HG03520 (cell line): Measurements from ENCODE around the gene ACLY.
"Not testable (repeated sequence)": the region's sequence is repeated elsewhere in the genome, so short reads cannot be mapped to it uniquely, and the experiment has no call there.

Experiments used
- ATAC-seq: cut with Tn5 transposase; IDR thresholded peaks from one replicate; pipeline ENCODE4 v1.9.1; 2021; ENCODE audit warnings: mild to moderate bottlenecking, moderate library complexity; ENCODE audit not compliant: unreplicated experiment

ACLY gene

DNA sequence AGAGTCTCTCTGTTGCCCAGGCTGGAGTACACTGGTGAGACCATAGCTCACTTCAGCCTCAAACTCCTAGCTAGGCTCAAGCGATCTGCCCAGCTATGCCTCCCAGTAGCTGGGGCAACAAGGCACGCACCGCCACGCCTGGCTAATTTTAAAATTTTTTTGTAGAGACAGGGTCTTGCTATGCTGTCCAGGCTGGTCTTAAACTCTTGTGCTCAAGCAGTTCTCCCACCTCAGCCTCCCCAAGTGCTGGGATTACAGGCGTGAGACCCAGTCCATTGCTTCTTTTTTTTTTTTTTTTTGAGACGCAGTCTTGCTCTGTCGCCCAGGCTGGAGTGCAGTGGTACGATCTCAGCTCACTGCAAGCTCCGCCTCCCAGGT is 44.5 kb downstream of the ACLY start:
- ATAC-seq, result not testable (repeated sequence)

DNA sequence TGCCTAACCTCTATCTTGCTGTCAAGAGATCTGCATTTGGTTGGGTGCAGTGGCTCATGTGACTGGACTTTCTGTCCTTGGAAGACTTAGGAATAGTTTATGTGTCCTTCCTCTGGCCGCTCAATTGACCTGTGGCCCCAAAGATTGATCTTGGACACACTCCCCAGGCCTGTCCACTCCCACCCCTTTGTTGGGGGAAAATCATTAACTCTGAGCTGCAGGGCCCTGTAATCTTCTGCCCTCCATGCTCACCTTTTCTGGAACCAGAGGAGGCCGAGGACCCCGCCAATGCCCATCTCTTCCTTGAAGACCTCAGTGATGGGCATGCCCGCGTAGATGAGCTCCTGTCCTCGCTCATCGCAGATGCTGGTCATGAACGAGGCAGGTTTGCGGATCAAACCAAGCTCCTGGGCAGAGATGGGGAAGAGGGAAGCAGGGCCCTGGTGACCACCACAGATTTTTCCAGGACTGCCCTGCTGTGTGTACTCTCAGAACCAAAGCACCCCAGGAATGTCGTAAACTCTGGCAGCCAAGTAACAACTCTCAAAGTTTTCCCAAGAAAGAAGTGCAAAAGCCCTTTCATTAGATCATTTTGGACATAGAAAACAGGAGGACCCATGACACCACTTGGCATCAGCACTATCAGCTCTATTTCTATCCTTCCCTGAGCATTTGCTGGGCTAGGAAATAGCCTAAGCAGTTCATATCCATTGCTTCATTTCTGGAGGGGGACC is 45.0 kb downstream of the ACLY start:
- ATAC-seq, result no peak

DNA sequence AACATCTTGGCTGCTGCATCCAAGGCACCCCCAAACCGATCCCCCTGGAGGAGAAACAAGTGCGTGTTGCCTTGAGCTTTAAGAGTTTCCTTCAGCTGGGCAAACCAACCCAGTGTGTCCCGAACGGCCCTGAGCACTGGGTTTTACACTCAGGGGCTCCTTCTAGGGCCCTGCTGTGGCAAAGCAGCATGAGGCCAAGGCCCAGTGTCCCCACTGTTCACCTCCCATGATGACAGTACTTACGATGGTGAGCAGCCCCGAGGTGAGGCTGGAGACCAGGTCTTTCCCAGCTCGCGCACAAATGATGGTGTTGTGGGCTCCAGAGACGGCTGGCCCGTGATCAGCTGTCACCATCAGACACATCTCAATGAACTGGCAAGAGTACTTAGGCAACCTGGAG is 47.0 kb downstream of the ACLY start:
- no peak for ATAC-seq

DNA sequence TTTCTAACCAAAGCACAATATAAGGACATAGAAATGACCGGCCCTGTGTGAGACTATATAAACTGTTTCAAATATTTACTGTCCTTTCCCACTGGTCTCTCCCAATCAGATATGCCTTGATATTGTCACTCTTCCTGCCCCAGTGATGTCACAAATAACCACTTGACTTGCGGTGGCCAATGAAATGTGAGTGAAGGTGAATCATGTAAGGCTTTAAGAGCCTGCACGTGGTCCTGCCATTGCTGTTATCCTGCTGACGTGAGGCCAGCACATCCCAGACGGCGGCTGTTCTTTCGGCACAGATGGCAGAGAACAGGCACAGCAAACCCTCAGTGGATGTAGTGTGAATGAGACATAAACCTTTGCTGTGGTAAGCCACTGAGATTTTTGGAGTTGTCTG is 48.1 kb downstream of the ACLY start:
- no peak for ATAC-seq

DNA sequence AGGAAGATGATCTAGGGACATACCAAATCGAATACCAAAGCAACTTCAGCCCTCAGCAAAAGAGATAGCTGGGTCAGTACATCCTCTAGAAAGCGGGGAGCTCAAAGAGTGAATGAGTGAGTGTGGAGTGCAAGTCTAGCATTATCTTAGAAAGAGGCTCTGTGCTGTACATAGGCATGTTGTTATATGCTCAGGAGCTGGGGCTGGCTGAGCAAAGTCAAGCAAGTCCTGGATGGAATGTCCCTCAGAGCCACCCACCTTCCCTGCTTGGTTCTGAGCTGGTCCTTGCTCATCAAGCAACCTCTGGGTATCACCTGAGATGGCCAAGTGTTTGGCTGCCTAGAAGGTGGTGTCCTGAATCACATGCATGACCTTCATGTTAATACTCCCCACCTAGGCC is 48.7 kb downstream of the ACLY start:
- ATAC-seq, result no peak

DNA sequence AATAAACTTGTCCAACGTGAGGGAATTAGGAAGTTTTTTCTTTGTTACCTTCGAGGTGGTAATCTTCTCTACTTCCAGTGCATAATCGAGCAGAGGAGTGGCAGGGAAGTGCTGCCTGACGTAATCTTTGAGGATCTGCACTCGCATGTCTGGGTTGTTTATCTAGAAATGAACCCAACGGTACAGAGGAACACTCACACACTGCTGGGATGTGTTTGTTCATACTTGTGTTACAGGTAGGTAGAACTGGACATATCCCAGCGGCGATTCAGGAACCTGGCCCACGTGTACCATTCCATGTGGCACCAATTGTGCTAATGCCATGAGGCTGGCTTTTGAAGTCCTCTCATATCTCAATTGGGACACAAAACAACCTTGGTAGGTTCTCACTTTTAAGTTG is 49.3 kb downstream of the ACLY start:
- ATAC-seq, result no peak

DNA sequence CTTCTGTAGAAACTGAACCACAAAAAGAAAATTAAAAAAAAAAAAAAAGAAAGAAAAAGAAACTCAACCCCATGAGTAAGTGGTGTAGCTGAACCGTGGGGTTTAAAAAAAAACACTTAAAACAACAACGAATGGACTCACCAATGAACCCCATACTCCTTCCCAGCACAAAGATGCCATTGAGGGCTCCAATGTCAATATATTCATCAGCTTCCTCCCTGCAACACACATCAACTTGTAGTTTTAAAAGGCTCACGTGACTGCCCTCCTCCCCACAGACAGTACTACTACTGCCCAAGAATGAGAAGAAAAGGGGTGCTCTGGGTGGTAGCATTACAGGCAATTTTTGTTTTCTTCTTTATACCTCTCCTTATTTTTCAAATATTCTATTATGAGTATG is 50.2 kb downstream of the ACLY start:
- no peak for ATAC-seq

DNA sequence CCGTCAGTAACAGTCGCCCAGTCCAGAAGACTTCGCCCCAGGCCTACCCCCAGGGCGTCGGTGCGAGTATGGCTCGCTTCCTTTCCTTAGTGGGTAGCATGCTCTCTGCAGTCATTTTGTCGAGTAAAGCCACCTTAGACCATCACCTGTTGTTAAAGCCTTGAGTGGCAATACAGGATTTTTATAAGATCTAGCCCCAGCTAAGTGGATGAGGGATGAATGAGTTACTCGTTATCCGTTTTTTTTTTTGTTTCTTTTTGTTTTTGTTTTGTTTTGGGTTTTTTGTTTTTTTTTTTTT is 53.2 kb downstream of the ACLY start:
- ATAC-seq, result no peak

DNA sequence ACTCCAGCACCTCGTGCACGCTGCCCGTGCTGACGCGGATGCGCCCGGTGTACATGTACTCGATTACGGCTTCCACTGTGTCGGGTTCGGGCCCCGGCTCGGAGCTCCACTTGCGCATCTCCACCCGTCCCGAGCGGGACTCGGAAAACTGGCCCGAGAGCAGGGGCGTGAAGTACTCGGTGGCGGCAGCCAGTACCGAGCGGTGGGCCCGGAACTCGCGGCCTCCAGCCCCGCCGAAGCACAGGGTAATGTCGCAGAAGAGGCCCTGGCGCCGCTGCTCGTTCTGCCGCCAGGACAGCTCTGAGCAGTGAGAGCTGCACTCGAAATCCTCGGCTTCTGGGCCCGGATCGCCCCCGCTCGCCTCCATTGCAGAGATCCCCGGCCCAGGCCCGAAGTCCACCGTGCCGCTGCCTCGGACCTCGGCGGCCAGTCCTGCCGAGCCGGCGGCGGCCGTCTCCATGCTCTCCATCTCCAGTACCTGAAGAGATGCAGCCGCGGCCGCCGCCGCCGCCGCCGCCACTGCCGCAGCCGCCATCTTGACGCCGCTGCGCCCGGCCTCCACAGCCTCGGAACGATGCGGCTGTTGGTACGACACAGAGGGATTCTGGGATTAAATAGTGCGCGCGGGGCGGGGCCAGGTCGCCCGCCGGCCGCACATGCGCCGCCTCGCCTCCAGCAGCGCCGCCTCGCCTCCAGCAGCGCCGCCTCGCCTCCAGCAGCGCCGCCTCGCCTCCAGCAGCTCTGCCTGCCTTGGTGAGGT is 53.7 kb downstream of the ACLY start, which contains the start of gene KLHL11:
Gene KLHL11 (minus strand): TSS at position 588 of the 760 bp plus-strand sequence. CDS start 53 bp downstream, at position 535.
- ATAC-seq, result peak; percentile 76

DNA sequence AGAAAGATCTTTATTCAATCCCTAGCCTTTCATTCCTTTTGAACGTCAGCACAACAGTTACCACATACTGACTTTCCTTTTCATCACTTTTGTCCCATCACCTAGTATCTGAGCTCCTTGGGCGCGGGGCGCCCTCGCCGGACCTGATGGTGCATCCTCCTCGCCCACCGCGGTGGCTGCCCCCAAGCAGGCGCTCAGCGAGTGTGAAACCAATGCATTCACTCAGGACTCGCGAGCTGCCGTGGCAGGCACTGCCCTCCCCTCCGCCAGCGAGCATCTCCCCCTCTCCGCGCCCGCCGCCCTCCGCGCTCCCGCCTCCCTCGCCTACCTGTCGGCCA is 54.3 kb downstream of the ACLY start:
- ATAC-seq, result peak; percentile 32

DNA sequence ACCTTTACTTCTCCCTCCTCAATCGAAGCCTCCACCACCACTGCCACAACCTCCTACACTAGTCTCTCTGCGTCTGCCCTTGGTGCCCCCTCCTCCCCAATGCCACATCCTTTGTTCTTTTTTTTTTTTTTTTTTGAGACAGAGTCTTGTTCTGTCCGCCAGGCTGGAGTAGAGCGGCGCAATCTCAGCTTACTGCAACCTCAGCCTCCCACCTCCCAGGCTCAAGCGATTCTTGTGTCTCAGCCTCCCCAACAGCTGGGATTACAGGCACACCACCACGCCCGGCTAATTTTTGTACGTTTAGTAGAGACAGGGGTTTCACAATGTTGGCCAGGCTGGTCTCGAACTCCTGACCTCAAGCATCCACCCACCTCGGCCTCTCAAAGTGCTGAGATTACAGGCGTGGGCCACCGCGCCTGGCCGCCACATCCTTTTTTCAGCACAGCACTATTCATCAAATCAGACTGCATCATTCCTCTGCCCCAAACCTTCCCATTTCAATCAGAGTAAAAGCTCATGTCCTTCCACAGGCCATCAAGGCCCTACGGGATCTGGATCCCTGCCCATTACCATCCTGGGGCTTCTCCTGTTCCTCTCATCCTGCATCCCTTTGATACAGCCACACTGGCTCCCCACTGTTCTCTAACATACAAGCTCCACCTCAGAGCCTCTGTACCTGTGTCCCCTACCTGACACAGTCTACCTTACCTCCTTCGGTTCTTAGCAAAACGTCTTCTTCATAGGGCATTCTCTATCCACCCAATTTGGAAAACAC is 55.5 kb downstream of the ACLY start:
- ATAC-seq, result no peak

DNA sequence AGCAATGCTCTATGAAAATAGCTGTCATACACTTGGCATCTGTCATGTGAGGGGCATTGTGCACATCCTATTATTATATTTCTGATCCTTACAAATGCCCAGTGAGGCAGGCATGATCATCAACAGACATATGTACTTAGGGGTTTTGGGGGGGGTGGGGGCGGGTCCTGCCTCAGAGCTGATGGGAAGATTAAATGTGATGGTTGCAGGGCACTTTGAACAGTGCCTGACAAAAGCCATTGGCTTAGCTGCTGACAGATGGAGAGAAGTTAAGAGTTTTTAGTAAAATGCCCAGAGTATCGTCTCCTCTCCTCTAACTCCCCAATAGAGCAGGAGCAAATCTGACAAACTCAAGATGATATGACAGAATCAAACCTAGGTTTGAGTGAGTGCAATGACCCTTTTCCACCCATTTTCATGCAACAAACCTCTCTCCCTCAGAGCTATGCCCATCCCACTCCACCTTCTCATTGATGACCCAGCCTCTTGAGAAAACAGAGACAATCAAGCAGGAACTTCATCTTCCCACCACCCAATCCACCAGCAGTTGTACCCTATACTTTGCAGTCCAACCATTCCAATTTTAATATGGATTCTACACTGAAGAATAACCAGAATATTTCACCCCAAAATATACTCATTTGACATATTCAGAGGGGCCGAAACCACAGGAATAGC is 58.4 kb downstream of the ACLY start:
- ATAC-seq, result no peak

DNA sequence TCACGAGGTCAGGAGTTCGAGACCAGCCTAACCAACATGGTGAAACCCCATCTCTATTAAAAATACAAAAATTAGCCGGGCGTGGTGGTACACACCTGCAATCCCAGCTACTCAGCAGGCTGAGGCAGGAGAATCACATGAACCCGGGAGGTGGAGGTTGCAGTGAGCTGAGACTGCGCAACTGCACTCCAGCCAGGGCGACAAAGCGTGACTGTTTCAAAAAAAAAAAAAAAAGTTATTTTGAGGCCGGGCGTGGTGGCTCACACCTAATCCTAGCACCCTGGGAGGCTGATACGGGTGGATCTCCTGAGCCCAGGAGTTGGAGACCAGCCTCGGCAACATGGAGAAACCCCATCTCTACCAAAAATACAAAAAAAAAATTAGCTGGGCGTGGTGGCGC is 67.4 kb downstream of the ACLY start:
- not testable (repeated sequence) for ATAC-seq

DNA sequence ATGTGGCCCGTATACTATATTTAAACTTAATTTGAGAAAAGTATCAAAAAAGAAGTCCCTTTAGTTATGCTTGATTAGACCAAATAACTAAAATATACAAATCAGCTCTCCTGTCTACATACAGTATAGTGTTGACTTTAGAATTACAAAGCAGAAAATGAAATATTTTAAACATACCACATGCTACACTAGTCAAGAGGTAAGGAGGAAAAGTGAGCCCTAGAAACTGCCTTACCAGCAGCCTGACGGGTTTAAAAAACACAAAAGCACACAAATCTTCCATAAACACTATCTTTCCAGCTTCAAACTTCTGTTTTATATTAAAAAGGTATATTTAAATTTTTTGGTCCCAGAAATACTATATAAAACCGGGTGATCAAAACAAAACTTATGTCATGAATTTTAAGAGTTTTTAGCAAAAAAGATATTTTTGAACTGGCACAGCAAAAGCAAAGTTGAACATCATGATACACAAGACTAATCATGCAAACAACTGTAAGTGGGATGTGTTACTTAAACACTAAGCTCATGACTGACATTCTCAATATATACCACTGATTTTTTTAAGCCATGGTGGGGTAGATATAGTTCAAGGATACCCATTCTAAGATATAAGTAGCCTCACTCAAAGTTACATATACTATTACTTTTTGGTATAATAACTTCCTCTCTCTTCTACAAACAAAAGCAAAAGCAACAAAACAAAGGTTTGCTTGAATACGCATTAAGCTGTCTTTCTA is 69.3 kb downstream of the ACLY start:
- ATAC-seq, result no peak

DNA sequence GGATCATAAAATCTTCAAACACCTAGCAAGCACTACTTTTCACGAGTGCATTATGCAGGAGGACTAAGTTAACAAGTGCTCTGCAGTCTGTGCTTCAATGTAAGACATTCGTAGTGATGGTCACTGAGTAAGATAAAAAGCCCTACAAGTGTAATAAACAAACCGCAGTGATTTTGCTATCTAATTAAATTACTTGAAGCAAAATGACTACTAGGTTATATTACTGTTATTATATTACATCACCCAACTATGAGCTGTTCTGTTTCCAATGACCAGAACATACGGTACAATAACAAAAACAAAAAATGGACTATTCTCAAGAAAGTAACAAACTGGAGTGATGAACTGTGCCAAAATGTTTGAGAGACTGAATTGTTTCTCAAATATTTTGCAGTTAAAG is 70.0 kb downstream of the ACLY start:
- no peak for ATAC-seq

DNA sequence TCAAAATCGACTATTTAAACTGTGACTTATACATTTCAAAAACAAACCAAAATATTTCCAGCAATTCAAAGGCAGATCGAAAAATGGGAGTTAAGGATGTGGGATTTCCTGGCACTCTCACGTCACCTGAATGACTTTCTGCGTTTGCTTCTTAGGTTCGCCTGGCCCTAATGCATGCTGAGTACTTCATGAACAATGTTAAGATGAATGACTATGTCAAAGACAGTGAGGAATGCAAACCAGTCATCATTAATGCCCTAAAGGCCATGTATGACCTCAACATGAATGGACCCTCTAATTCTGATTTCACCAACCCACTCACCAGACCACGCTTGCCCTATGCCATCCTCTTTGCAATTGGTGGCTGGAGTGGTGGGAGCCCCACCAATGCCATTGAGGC is 73.8 kb downstream of the ACLY start:
- no peak for ATAC-seq

DNA sequence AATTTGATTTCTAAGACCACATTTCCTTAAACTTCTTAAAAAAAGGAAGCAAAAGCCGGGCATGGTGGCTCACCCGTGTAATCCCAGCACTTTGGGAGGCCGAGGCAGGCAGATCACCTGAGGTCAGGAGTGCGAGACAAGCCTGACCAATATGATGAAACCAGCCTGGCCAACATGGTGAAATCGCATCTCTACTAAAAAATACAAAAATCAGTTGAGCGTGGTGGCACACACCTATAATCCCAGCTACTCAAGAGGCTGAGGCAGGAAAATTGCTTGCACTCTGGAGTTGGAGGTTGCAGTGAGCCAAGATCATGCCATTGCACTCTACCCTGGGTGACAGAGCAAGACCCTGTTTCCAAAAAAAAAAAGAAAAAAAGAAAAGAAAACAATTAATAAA is 78.0 kb downstream of the ACLY start:
- not testable (repeated sequence) for ATAC-seq

DNA sequence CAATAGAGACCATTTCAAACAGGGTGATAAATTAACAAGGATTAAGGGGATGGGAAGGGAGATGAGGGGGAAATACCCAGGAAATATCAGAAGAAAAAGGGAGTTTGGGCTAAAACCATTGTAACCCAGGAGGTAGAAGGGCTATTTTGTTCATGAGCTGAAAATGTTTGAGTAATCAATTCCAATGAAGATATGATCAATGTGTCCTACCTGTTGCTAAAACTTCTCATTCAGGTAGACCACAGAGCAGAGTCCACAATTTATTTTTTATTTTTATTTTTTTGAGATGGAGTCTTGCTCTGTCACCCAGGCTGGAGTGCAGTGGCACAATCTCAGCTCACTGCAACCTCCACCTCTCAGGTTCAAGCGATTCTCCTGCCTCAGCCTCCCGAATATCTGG is 79.3 kb downstream of the ACLY start:
- not testable (repeated sequence) for ATAC-seq

DNA sequence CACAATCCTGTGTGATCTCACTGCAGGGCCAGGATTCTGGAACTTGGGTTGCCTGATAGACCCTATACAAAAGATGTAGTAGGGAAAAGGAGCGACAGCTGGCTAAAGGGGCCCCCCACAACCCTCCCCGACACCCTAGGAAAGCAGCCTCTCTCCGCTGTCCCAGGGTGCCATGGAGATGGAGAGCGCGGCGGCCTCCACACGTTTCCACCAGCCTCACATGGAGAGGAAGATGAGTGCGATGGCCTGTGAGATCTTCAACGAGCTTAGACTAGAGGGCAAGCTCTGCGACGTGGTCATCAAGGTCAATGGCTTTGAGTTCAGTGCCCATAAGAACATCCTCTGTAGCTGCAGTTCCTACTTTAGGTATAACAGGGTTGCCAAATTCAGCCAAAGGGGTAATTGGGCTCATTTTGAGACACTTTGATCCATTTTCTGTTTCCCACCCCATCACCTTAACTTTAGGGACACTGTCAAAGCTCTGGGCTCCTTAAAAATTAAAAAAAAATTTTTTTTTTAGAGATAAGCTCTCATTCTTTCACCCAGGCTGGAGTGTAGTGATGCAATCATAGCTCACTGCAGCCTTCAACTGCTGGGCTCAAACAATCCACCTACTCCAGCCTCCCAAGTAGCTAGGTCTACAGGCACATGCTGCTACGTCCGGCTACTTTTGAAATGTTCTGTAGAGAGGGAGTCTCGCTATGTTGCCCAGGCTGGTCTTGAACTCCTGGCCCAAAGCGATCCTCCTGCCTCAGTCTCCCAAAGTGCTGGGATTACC is 80.8 kb downstream of the ACLY start, which contains the start of gene KLHL10:
Gene KLHL10 (plus strand): TSS at position 65 of the 778 bp plus-strand sequence. CDS start 108 bp downstream, at position 173.
- ATAC-seq, result no peak
